Glomerular endothelial cell (primary cell): Measurements from ENCODE around the gene COL6A5. TPM values are rescaled to one million over a fixed set of nuclear protein-coding genes. Genes with fewer than 3 reads are reported as not detected.
"Not testable (repeated sequence)": the region's sequence is repeated elsewhere in the genome, so short reads cannot be mapped to it uniquely, and the experiment has no call there.

ENCODE experiments used
- DNase-seq: peaks from one replicate; pipeline ENCODE4 v3.0.0-alpha.2; 2011; ENCODE audit warnings: low read depth, low spot score; ENCODE audit errors: extremely low read depth
- total RNA-seq: library from RNA; depleted of rRNA; stranded (reverse); fragments of >200 nt; gene quantifications from 2 replicates; pipeline ENCODE4 v1.2.3, GENCODE V29; 2015

Gene COL6A5, protein sequence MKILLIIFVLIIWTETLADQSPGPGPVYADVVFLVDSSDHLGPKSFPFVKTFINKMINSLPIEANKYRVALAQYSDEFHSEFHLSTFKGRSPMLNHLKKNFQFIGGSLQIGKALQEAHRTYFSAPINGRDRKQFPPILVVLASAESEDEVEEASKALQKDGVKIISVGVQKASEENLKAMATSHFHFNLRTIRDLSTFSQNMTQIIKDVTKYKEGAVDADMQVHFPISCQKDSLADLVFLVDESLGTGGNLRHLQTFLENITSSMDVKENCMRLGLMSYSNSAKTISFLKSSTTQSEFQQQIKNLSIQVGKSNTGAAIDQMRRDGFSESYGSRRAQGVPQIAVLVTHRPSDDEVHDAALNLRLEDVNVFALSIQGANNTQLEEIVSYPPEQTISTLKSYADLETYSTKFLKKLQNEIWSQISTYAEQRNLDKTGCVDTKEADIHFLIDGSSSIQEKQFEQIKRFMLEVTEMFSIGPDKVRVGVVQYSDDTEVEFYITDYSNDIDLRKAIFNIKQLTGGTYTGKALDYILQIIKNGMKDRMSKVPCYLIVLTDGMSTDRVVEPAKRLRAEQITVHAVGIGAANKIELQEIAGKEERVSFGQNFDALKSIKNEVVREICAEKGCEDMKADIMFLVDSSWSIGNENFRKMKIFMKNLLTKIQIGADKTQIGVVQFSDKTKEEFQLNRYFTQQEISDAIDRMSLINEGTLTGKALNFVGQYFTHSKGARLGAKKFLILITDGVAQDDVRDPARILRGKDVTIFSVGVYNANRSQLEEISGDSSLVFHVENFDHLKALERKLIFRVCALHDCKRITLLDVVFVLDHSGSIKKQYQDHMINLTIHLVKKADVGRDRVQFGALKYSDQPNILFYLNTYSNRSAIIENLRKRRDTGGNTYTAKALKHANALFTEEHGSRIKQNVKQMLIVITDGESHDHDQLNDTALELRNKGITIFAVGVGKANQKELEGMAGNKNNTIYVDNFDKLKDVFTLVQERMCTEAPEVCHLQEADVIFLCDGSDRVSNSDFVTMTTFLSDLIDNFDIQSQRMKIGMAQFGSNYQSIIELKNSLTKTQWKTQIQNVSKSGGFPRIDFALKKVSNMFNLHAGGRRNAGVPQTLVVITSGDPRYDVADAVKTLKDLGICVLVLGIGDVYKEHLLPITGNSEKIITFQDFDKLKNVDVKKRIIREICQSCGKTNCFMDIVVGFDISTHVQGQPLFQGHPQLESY (N-terminal part only)
- total RNA-seq: 0.05 TPM in 1 of 2 replicates, not detected in the other

- DNase-seq: no peak
Measured at GRCh38 chr3:130345487-130346079, at the start of gene COL6A5. TSS of gene COL6A5 (plus strand) at chr3:130345672. CDS start at chr3:130373639, 27,967 bp downstream.

DNA sequence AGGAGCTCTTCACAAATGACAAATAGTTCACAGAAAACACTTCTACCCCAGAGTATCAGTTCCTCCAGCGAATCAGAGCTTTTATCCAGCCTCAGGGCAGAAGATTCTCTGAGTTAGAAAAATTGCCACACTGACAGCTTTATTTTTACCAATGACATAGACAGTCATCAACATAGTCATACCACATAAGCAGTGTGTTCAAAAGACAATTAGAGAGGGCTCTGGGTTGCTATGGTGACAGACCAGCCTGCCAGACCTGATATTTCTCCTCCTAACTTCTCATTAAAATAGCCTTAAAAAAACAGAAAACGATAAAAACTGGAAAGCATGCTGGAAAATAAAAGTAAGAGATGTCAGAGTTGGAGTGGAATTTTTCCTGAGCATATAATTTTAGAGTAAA lies 45.9 kb upstream of the COL6A5 start:
- no peak for DNase-seq

- DNase-seq: no peak
Measured at GRCh38 chr3:130300888-130301287, 44.6 kb upstream of the COL6A5 start.

DNA sequence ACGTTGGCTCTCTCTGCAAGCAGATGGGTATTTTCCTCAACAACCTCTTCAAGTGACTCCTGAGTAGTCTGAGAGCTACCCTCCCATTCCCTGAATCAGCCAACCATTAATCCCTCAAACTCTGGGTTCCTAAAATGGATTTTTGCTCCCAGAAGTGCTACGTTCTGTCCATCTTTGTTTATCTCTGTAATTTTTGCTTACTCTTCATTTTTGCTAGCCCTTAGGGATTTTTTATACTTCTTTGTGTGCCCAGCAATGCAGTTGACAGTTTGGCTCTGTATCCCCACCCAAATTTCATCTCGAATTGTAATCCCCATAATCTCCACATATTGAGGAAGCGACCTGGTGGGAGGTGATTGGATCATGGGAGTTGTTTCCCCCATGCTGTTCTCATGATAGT lies 35.4 kb upstream of the COL6A5 start:
- DNase-seq: no peak

DNA sequence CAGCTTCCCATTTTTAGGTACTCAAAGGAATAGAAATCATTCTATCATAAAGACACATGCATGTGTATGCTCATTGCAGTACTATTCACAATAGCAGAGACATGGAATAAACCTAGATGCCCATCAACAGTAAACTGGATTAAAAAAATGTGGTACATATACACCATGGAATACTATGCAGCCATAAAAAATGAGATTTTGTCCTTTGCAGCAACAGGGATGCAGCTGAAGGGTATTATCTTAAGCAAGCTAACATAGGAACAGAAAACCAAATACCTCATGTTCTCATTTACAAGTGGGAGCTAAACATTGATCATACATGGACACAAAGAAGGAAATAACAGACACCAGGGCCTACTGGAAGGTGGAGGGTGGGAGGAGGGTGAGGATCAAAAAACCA lies 33.1 kb upstream of the COL6A5 start:
- no peak for DNase-seq

GRCh38 chr3:130316169-130316568 lies 29.3 kb upstream of the COL6A5 start:
- DNase-seq: no peak

DNA sequence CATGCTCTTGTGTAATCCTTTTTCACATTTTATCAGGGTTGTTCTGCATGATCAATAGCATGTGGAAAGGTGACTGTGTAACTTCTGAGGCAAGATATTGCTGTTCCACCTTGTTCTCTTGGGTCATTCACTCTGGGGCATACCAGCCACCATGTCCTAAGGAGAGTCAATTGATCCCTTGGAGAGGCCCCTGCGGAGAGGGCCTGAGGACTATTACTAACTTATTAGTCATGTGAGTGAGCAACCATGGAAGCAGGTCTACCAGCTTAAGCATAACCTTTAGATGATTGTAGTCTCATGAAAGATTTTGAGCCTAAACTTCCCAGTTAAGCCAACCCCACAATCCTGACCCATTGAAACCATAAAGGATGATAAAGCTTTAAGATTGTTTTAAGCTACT lies 22.0 kb upstream of the COL6A5 start:
- DNase-seq: no peak

- no peak for DNase-seq
Measured at GRCh38 chr3:130340766-130341165, 4.7 kb upstream of the COL6A5 start.

GRCh38 chr3:130341388-130341787 lies 4.1 kb upstream of the COL6A5 start:
- no peak for DNase-seq

DNA sequence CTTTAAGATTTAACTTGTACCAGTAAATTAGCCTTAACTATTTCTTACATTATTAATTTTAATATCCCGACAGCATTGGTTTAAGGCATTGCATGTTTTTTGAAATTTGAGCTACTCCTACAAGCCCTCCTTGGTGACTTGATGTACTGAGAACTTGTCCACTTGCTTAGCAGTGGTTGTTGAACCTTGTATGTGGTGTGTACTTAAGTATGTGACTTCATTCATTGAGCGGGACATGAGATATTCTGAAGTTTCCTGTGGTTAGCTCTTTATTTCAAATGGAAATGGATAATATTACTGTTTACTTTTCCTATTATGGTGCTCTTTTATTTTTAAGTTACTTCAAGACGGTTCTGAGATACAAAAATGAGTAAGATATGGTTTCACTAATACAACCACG lies 3.6 kb upstream of the COL6A5 start:
- no peak for DNase-seq

DNA sequence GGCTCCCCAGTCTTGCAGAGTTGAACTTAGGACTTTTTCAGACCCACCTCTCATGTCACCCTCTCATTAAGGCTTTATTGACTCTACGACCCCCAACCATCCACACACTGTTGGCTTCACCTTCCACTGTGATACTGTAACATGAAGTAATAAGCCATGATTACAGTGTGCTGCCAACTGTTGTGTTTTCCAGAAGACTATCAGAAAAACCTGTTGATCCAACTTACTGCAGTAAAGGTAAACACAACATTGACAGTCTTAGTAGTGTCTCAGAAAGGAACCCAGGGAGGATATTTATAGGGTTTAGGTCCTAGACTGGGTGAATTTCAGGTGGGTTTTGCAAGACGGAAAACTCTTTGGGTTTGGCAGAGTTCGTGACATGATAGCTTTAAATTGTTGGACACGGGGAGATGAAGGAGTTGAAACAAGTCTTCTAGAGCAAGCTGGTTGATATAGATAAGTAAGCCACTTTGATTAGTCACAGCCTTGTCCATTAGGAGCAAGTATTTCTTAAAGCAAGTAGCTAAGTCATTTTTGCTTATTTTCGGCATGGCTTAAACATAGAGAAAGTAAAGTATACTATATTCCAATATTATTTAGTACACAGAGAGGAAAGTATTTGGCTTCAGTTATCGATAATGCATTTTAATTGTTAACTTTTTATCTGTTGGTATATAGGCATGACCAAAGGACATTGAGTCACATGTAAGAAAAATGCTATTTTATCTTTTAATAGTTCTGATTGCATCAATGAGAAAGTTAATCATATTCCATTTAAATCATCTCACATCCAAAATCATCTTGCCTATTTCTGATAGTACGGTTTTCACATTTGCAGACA lies 2.4 kb upstream of the COL6A5 start:
- DNase-seq: no peak

DNA sequence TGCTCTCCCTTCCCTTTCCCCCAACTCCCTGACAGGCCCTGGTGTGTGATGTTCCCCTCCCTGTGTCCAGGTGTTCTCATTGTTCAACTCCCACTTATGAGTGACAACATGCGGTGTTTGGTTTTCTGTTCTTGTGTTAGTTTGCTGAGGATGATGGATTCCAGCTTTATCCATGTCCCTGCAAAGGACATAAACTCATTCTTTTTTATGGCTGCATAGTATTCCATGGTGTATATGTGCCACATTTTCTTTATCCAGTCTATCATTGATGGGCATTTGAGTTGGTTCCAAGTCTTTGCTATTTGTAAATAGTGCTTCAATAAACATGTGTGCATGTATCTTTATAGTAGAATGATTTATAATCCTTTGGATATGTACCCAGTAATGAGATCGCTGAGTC lies 2.8 kb downstream of the COL6A5 start:
- DNase-seq: not testable (repeated sequence)

- DNase-seq: no peak
Measured at GRCh38 chr3:130354430-130354829, 9.0 kb downstream of the COL6A5 start.

GRCh38 chr3:130374033-130374432 lies 28.6 kb downstream of the COL6A5 start:
- DNase-seq: no peak

- no peak for DNase-seq
Measured at GRCh38 chr3:130374908-130375307, 29.4 kb downstream of the COL6A5 start.

GRCh38 chr3:130377960-130378676 lies 32.6 kb downstream of the COL6A5 start:
- DNase-seq: no peak

GRCh38 chr3:130378677-130379191 lies 33.3 kb downstream of the COL6A5 start:
- DNase-seq: no peak

GRCh38 chr3:130379274-130379673 lies 33.8 kb downstream of the COL6A5 start:
- no peak for DNase-seq

DNA sequence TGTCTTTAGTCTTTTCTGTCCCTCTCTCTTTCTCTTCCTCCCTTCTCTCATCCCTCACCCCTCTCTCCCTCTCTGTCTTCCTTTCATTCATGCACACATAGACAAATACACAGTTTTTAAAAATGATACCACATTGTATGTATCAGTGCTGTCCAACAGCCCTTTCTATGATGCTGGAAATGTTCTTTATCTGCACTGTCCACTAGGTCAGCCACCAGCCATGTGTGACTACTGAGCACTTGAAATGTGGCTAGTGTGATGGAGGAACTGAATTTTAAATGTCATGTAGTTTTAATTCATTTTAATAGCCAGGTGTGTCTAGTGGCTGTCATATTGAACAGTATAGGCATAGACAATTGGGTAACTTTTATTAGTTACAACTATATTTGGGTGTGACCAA lies 34.9 kb downstream of the COL6A5 start:
- no peak for DNase-seq
